K562 (cell line): ENCODE measurements around the gene CEND1. TPM values are rescaled to one million over a fixed set of nuclear protein-coding genes. Genes with fewer than 3 reads are reported as not detected.

Experiments
- CGGBP1 ChIP-seq: fragments of 250-450 bp; sonication (Bioruptor Pico); IDR thresholded peaks from 2 replicates; pipeline ENCODE4 v1.9.0; 2021; ENCODE audit warnings: mild to moderate bottlenecking
- CREB3L1 ChIP-seq: fragments of 450-650 bp; IDR thresholded peaks from 2 replicates; pipeline ENCODE4 v1.6.1; 2014; ENCODE audit warnings: low read depth, mild to moderate bottlenecking, moderate library complexity, borderline replicate concordance
- DLX4 ChIP-seq: fragments of 250-450 bp; sonication (Bioruptor Pico); IDR thresholded peaks from 2 replicates; pipeline ENCODE4 v1.6.1; 2021; ENCODE audit warnings: mild to moderate bottlenecking
- FOXO4 ChIP-seq: fragments of 450-650 bp; formaldehyde crosslinking; IDR thresholded peaks from 2 replicates; pipeline ENCODE4 v1.4.0; 2020; ENCODE audit warnings: mild to moderate bottlenecking, moderate library complexity
- NCOA4 ChIP-seq: fragments of 450-650 bp; IDR thresholded peaks from 2 replicates; pipeline ENCODE4 v1.6.1; 2018; ENCODE audit warnings: mild to moderate bottlenecking; ENCODE audit not compliant: partially characterized antibody
- NEUROD1 ChIP-seq: fragments of 150-350 bp; IDR thresholded peaks from 2 replicates; pipeline ENCODE4 v1.6.1; 2014; ENCODE audit warnings: borderline replicate concordance, low read length, low read depth; ENCODE audit not compliant: partially characterized antibody
- NFRKB ChIP-seq: fragments of 450-650 bp; IDR thresholded peaks from 2 replicates; pipeline ENCODE4 v1.6.1; 2016; ENCODE audit warnings: low read depth
- RFX7 ChIP-seq: fragments of 250-450 bp; sonication (Bioruptor Pico); IDR thresholded peaks from 2 replicates; pipeline ENCODE4 v1.5.1; 2021; ENCODE audit warnings: mild to moderate bottlenecking
- USF1 ChIP-seq: sonication (generic); formaldehyde crosslinking; IDR thresholded peaks from 2 replicates; pipeline ENCODE4 v1.9.0; 2022; ENCODE audit warnings: mild to moderate bottlenecking, missing genetic modification reagents
- ZNF280A ChIP-seq: fragments of 450-650 bp; IDR thresholded peaks from 2 replicates; pipeline ENCODE4 v1.6.1; 2018; ENCODE audit warnings: mild to moderate bottlenecking, low read depth; ENCODE audit not compliant: partially characterized antibody
- polyA plus RNA-seq, 8 experiments: library from polyadenylated mRNA; depleted of rRNA in 4 of 8; stranded (reverse) in 5 of 8; unstranded in 3 of 8; fragments of >200 nt; fragmentation: Nextera tagmentation in 2 of 8; fragmentation: Illumina TruSeq in 1 of 8; extraction: Ambion mirVana in 2 of 8; extraction: Trizol in 1 of 8; gene quantifications; 2 replicates each; pipeline versions ENCODE4 v1.2.1 to v1.2.3, GENCODE V29; 2011 to 2014; ENCODE audit warnings: inconsistent platforms in 1 of 8, missing spikeins in 1 of 8
- total RNA-seq, 7 experiments: library from RNA; depleted of rRNA in 6 of 7; stranded (reverse); fragments of >200 nt in 6 of 7; fragmentation: Illumina TruSeq in 2 of 7; extraction: Trizol in 2 of 7; gene quantifications; 2 replicates each; pipeline versions ENCODE4 v1.2.1 to v1.2.3, GENCODE V29; 2011 to 2021; ENCODE audit warnings: low replicate concordance in 1 of 7

CEND1 gene
- total and polyA plus RNA-seq, 9 of the 15 experiments (the other 6 are each of a cell fraction or from before 2014, with no cell fraction given): 0.13 to 0.18 (median 0.16) TPM; not detected in 6

- TF ChIP-seq NEUROD1 (no peak), ZNF280A (no peak), NCOA4 (no peak), CGGBP1 (CRISPR knock-in tag) (no peak), CREB3L1 (peak; percentile 65; the same call in 1 of the 2 replicates), RFX7 (CRISPR knock-in tag) (no peak), FOXO4 (no peak), DLX4 (CRISPR knock-in tag) (no peak), NFRKB (peak; percentile 62; the same call in 1 of the 2 replicates), USF1 (peak; percentile 49; the same call in 1 of the 2 replicates)
These were observed 41.9 kb downstream of the CEND1 start (continued) for GRCh38 chr11:748007-748359.
